SK-N-SH (cell line): ENCODE measurements around the gene ZDHHC19. TPM values are rescaled to one million over a fixed set of nuclear protein-coding genes. Genes with fewer than 3 reads are reported as not detected.

Experiments used
- CTCF ChIA-PET: fragments of 300-600, 350-600 bp; formaldehyde crosslinking; extraction: SDS; loops from one replicate; lab custom pipeline; 2021; lab: Yijun Ruan, JAX
- POLR2A ChIA-PET: fragments of 350-600 bp; sonication (Branson Sonifier 250); formaldehyde crosslinking; extraction: SDS; loops from one replicate; lab custom pipeline; 2020; ENCODE audit warnings: antibody characterized with exemption, inconsistent platforms; lab: Yijun Ruan, JAX
- DNase-seq: peaks from one replicate; pipeline ENCODE4 v3.0.0; 2012
- H2AFZ ChIP-seq: fragments of 200-600 bp; sonication (generic); 2 replicates; pipeline ENCODE4 v1.8.1; 2016; ENCODE audit warnings: antibody characterized with exemption, mild to moderate bottlenecking, low read depth
- H3F3A ChIP-seq: fragments of 200-600 bp; sonication (generic); replicated peaks from 2 replicates; pipeline ENCODE3; 2016; ENCODE audit warnings: antibody characterized with exemption, mild to moderate bottlenecking; ENCODE audit not compliant: insufficient read depth
- H3K27ac ChIP-seq, 2 experiments: fragments of 200-500 bp in 1 of 2; fragments of 200-600 bp in 1 of 2; sonication (Bioruptor generic) in 1 of 2; sonication (generic), shearing (Covaris generic) in 1 of 2; 2 replicates each; pipeline versions ENCODE4 v1.5.1 to v1.6.1; 2014 to 2016; ENCODE audit warnings: low read depth in 2 of 2, inconsistent platforms in 1 of 2, low read length in 1 of 2, mild to moderate bottlenecking in 1 of 2, mixed read lengths in 1 of 2
- H3K27me3 ChIP-seq: fragments of 200-600 bp; sonication (generic), shearing (Covaris generic); 2 replicates; pipeline ENCODE4 v1.6.1; 2016; ENCODE audit warnings: mixed run types; ENCODE audit not compliant: insufficient read depth
- H3K36me3 ChIP-seq, 2 experiments: fragments of 200-500 bp in 1 of 2; fragments of 200-600 bp in 1 of 2; sonication (Bioruptor generic) in 1 of 2; sonication (generic) in 1 of 2; replicated peaks in 1 of 2; 2 replicates each; pipeline versions ENCODE3 to v1.5.1; 2014 to 2016; ENCODE audit warnings: low read length in 1 of 2, mild to moderate bottlenecking in 1 of 2; ENCODE audit not compliant: insufficient read depth in 2 of 2, control insufficient read depth in 1 of 2
- H3K4me1 ChIP-seq, 2 experiments: fragments of 200-500 bp in 1 of 2; fragments of 200-600 bp in 1 of 2; sonication (Bioruptor generic) in 1 of 2; sonication (generic), shearing (Covaris generic) in 1 of 2; 2 replicates each; pipeline versions ENCODE4 v1.5.1 to v1.6.1; 2014 to 2016; ENCODE audit warnings: low read depth in 1 of 2, low read length in 1 of 2, mixed run types in 1 of 2; ENCODE audit not compliant: insufficient read depth in 2 of 2, control insufficient read depth in 1 of 2
- H3K4me2 ChIP-seq: fragments of 200-600 bp; sonication (generic), shearing (Covaris generic); 2 replicates; pipeline ENCODE4 v1.6.1; 2017; ENCODE audit warnings: mixed run types
- H3K4me3 ChIP-seq, 2 experiments: fragments of 200-500 bp in 1 of 2; fragments of 200-600 bp in 1 of 2; sonication (Bioruptor generic) in 1 of 2; sonication (generic), shearing (Covaris generic) in 1 of 2; 2 replicates each; pipeline versions ENCODE4 v1.5.1 to v1.8.1; 2014 to 2016; ENCODE audit warnings: low read depth in 2 of 2, inconsistent platforms in 1 of 2, low read length in 1 of 2, mild to moderate bottlenecking in 1 of 2, mixed read lengths in 1 of 2, moderate library complexity in 1 of 2
- H3K79me2 ChIP-seq: fragments of 200-600 bp; sonication (generic); 2 replicates; pipeline ENCODE4 v1.8.1; 2017; ENCODE audit warnings: mild to moderate bottlenecking; ENCODE audit not compliant: insufficient read depth
- H3K9ac ChIP-seq: fragments of 200-600 bp; sonication (generic); 2 replicates; pipeline ENCODE4 v1.6.1; 2017; ENCODE audit warnings: mixed run types
- H3K9me2 ChIP-seq: fragments of 200-600 bp; sonication (generic); 2 replicates; pipeline ENCODE4 v1.6.1; 2017; ENCODE audit warnings: mixed run types
- H3K9me3 ChIP-seq: fragments of 200-600 bp; sonication (generic); 2 replicates; pipeline ENCODE4 v1.6.1; 2017; ENCODE audit warnings: mixed run types, mild to moderate bottlenecking, moderate library complexity
- H4K20me1 ChIP-seq: fragments of 200-600 bp; sonication (generic); 2 replicates; pipeline ENCODE4 v1.6.1; 2017; ENCODE audit warnings: mild to moderate bottlenecking, mixed run types; ENCODE audit not compliant: insufficient read depth
- CHD2 ChIP-seq: fragments of 150-350 bp; IDR thresholded peaks from 2 replicates; pipeline ENCODE4 v1.6.1; 2018; ENCODE audit warnings: low read length; ENCODE audit not compliant: partially characterized antibody
- EZH2phosphoT487 ChIP-seq: fragments of 200-600 bp; sonication (generic); IDR thresholded peaks from 2 replicates; pipeline ENCODE4 v1.6.1; 2017; ENCODE audit warnings: low read depth, mixed run types, mild to moderate bottlenecking, antibody characterized with exemption, moderate library complexity, borderline replicate concordance
- FOSL2 ChIP-seq: IDR thresholded peaks from 2 replicates; pipeline ENCODE4 v1.4.0; 2012; ENCODE audit warnings: low read depth, mild to moderate bottlenecking, moderate library complexity, borderline replicate concordance
- FOXM1 ChIP-seq: IDR thresholded peaks from 2 replicates; pipeline ENCODE4 v1.4.0; 2012; ENCODE audit warnings: low read depth, mild to moderate bottlenecking
- JUND ChIP-seq: IDR thresholded peaks from 2 replicates; pipeline ENCODE4 v1.4.0; 2012
- MEF2A ChIP-seq: IDR thresholded peaks from 2 replicates; pipeline ENCODE4 v1.4.0; 2012; ENCODE audit warnings: low read depth, borderline replicate concordance
- RAD21 ChIP-seq: IDR thresholded peaks from 2 replicates; pipeline ENCODE4 v1.6.1; 2012; ENCODE audit warnings: mild to moderate bottlenecking, low read length
- RCOR1 ChIP-seq: fragments of 150-350 bp; IDR thresholded peaks from 2 replicates; pipeline ENCODE4 v1.6.1; 2017; ENCODE audit warnings: antibody characterized with exemption, low read length
- SIN3A ChIP-seq: IDR thresholded peaks from 2 replicates; pipeline ENCODE4 v1.6.1; 2012; ENCODE audit warnings: low read depth, mild to moderate bottlenecking, low read length, moderate library complexity, borderline replicate concordance
- TCF12 ChIP-seq: IDR thresholded peaks from 2 replicates; pipeline ENCODE4 v1.4.0; 2012
- WGBS: methylation state at CpG from one replicate; pipeline ENCODE4 v1.1.6; 2017; ENCODE audit warnings: low lambda C conversion rate; 5-methylcytosine and 5-hydroxymethylcytosine counted together
- polyA plus RNA-seq, 3 experiments: library from polyadenylated mRNA; depleted of rRNA; stranded (reverse); fragments of >200 nt; gene quantifications; 2 replicates each; pipeline ENCODE4 v1.2.3, GENCODE V29; 2012
- TF ChIP-seq, protein P1 (sequence below): fragments of 200-600 bp; sonication (generic); IDR thresholded peaks from 2 replicates; pipeline ENCODE4 v1.6.1; 2017; ENCODE audit warnings: antibody characterized with exemption, mild to moderate bottlenecking, moderate library complexity
- TF ChIP-seq, protein P2 (sequence below): fragments of 150-350 bp; IDR thresholded peaks from 2 replicates; pipeline ENCODE4 v1.6.1; 2017; ENCODE audit warnings: antibody characterized with exemption, low read length, low read depth, borderline replicate concordance
- TF ChIP-seq, protein P3 (sequence below): fragments of 150-350 bp; IDR thresholded peaks from 2 replicates; pipeline ENCODE4 v1.6.1; 2016; ENCODE audit warnings: mild to moderate bottlenecking, low read depth, low read length
- TF ChIP-seq, protein P4 (sequence below): IDR thresholded peaks from 2 replicates; pipeline ENCODE4 v1.6.1; 2012; ENCODE audit warnings: mild to moderate bottlenecking, low read depth, low read length, moderate library complexity

Gene ZDHHC19
- polyA plus RNA-seq, 1 of the 3 experiments (the other 2 are of a cell fraction): not detected

DNA sequence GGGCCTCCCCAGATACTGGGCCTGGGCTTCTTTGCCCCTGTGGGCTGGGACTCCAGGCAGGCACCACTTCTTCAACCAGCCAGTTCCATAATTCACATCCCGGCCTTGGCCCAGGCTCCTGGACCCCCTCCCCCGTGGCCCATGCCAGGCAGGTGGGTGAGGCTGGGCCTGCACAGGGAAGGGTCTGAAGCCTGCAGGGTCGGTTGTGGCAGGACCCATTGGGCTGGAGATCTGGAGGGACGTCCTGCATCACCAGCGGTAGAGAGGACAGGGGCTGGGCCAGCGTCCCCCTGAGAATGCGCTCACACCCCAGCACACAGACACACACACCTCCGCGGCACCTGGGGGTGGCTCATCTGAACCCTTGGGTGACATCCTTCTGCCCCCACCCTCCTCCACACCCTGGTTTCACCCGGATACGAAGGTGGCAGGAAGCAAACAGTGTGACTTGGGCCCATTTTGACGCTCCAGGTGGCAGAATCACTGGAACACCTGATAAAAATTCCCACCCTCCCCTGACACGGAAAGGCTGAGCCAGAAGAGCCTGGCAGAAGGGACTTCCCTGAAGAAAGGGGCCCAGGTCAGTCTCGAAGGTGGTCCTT lies 15.4 kb downstream of the ZDHHC19 start:
- no peak overlapping the region for H2AFZ ChIP-seq
- no peak overlapping the region for H3K4me2 ChIP-seq
- CTCF ChIA-PET: interaction anchor here (0.6 to 13.7 kb wide), 25 partner anchors 9 to 617 kb away, joined by 3 to 258 read pairs (median 4); no protein-coding TSS in a partner anchor
- no peaks in the 10 kb centered on the region for H3F3A ChIP-seq
- TF ChIP-seq EZH2phosphoT487 (no peak), SIN3A (no peak), RAD21 (no peak), RCOR1 (no peak), TCF12 (no peak), CHD2 (no peak), FOXM1 (no peak), JUND (no peak), MEF2A (no peak), FOSL2 (no peak)
- TF ChIP-seq, protein P1, sequence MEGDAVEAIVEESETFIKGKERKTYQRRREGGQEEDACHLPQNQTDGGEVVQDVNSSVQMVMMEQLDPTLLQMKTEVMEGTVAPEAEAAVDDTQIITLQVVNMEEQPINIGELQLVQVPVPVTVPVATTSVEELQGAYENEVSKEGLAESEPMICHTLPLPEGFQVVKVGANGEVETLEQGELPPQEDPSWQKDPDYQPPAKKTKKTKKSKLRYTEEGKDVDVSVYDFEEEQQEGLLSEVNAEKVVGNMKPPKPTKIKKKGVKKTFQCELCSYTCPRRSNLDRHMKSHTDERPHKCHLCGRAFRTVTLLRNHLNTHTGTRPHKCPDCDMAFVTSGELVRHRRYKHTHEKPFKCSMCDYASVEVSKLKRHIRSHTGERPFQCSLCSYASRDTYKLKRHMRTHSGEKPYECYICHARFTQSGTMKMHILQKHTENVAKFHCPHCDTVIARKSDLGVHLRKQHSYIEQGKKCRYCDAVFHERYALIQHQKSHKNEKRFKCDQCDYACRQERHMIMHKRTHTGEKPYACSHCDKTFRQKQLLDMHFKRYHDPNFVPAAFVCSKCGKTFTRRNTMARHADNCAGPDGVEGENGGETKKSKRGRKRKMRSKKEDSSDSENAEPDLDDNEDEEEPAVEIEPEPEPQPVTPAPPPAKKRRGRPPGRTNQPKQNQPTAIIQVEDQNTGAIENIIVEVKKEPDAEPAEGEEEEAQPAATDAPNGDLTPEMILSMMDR: no peak
- TF ChIP-seq, protein P2, sequence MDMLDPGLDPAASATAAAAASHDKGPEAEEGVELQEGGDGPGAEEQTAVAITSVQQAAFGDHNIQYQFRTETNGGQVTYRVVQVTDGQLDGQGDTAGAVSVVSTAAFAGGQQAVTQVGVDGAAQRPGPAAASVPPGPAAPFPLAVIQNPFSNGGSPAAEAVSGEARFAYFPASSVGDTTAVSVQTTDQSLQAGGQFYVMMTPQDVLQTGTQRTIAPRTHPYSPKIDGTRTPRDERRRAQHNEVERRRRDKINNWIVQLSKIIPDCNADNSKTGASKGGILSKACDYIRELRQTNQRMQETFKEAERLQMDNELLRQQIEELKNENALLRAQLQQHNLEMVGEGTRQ: no peak
- TF ChIP-seq, protein P3, sequence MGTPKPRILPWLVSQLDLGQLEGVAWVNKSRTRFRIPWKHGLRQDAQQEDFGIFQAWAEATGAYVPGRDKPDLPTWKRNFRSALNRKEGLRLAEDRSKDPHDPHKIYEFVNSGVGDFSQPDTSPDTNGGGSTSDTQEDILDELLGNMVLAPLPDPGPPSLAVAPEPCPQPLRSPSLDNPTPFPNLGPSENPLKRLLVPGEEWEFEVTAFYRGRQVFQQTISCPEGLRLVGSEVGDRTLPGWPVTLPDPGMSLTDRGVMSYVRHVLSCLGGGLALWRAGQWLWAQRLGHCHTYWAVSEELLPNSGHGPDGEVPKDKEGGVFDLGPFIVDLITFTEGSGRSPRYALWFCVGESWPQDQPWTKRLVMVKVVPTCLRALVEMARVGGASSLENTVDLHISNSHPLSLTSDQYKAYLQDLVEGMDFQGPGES: no peak
- TF ChIP-seq, protein P4, sequence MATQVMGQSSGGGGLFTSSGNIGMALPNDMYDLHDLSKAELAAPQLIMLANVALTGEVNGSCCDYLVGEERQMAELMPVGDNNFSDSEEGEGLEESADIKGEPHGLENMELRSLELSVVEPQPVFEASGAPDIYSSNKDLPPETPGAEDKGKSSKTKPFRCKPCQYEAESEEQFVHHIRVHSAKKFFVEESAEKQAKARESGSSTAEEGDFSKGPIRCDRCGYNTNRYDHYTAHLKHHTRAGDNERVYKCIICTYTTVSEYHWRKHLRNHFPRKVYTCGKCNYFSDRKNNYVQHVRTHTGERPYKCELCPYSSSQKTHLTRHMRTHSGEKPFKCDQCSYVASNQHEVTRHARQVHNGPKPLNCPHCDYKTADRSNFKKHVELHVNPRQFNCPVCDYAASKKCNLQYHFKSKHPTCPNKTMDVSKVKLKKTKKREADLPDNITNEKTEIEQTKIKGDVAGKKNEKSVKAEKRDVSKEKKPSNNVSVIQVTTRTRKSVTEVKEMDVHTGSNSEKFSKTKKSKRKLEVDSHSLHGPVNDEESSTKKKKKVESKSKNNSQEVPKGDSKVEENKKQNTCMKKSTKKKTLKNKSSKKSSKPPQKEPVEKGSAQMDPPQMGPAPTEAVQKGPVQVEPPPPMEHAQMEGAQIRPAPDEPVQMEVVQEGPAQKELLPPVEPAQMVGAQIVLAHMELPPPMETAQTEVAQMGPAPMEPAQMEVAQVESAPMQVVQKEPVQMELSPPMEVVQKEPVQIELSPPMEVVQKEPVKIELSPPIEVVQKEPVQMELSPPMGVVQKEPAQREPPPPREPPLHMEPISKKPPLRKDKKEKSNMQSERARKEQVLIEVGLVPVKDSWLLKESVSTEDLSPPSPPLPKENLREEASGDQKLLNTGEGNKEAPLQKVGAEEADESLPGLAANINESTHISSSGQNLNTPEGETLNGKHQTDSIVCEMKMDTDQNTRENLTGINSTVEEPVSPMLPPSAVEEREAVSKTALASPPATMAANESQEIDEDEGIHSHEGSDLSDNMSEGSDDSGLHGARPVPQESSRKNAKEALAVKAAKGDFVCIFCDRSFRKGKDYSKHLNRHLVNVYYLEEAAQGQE: no peak
- H3K9me2 ChIP-seq: no peaks in the 10 kb centered on the region
- H3K36me3 ChIP-seq: no peaks in the 10 kb centered on the region
- 79% methylated on average over 5 of the region's 14 CpGs for WGBS
- H4K20me1 ChIP-seq: no peaks in the 10 kb centered on the region
- H3K4me3 ChIP-seq: no peak overlapping the region
- no peaks in the 10 kb centered on the region for H3K79me2 ChIP-seq
- POLR2A ChIA-PET: interaction anchor here (1.0 kb wide), 1 partner anchor 123 kb away, joined by 4 read pairs; no protein-coding TSS in a partner anchor
- H3K27ac ChIP-seq: no peak overlapping the region
- peaks cover 0 to 28% of the 10 kb centered on the region in 2 experiments; a peak in 1 of 4 replicates for H3K4me1 ChIP-seq
- H3K9me3 ChIP-seq: no peaks in the 10 kb centered on the region
- no peak overlapping the region for H3K9ac ChIP-seq
- no peaks in the 10 kb centered on the region for H3K27me3 ChIP-seq
- no peak for DNase-seq
